Suprapubic skin (tissue), 4 donors: ENCODE measurements around the gene SPINK5. TPM values are rescaled to one million over a fixed set of nuclear protein-coding genes. Genes with fewer than 3 reads are reported as not detected.

Experiments used
- DNase-seq, 2 donors: peaks; one replicate each; pipeline ENCODE4 v3.0.0-alpha.2; 2019; ENCODE audit warnings: low spot score in 2 of 2
- H3K27ac ChIP-seq: fragments of 200-600 bp; sonication (generic); one replicate; pipeline ENCODE4 v1.5.1; 2019
- H3K27me3 ChIP-seq: fragments of 200-600 bp; sonication (generic); one replicate; pipeline ENCODE4 v1.5.1; 2019
- H3K36me3 ChIP-seq: fragments of 200-600 bp; sonication (generic); one replicate; pipeline ENCODE4 v1.5.1; 2019
- H3K4me1 ChIP-seq: fragments of 200-600 bp; sonication (generic); one replicate; pipeline ENCODE4 v1.5.1; 2019
- H3K4me3 ChIP-seq: fragments of 200-600 bp; sonication (generic); one replicate; pipeline ENCODE4 v1.5.1; 2019; ENCODE audit warnings: mild to moderate bottlenecking
- H3K9me3 ChIP-seq: fragments of 200-600 bp; sonication (generic); one replicate; pipeline ENCODE4 v1.5.1; 2019
- EP300 ChIP-seq: sonication (generic); formaldehyde crosslinking; IDR thresholded peaks from one replicate; pipeline ENCODE4 v1.6.1; 2017; ENCODE audit warnings: antibody characterized with exemption
- POLR2A ChIP-seq, 2 donors: fragments of 450-650 bp; IDR thresholded peaks; one replicate each; pipeline ENCODE4 v1.6.1; 2017; ENCODE audit warnings: antibody characterized with exemption in 2 of 2, mild to moderate bottlenecking in 2 of 2, moderate library complexity in 2 of 2
- POLR2AphosphoS5 ChIP-seq, 3 donors: sonication (generic); formaldehyde crosslinking; IDR thresholded peaks; one replicate each; pipeline ENCODE4 v1.6.1; 2017; ENCODE audit warnings: antibody characterized with exemption in 3 of 3
- WGBS: methylation state at CpG from one replicate; pipeline ENCODE4 v1.1.5; 2018; 5-methylcytosine and 5-hydroxymethylcytosine counted together
- total RNA-seq, 4 donors: library from RNA; depleted of rRNA; stranded (reverse); fragments of >200 nt; gene quantifications; one replicate each; pipeline ENCODE4 v1.1.0, GENCODE V29; 2016
- TF ChIP-seq, protein P1 (sequence below), 2 donors: fragments of 200-600 bp in 1 of 2; fragments of 450-650 bp in 1 of 2; sonication (generic) in 1 of 2; IDR thresholded peaks; one replicate each; pipeline ENCODE4 v1.5.1; 2016 to 2019; ENCODE audit warnings: antibody characterized with exemption in 2 of 2, mild to moderate bottlenecking in 1 of 2, moderate library complexity in 1 of 2

Gene SPINK5
- total RNA-seq, 4 donors from 2014 or later = 172 to 373 (median 245) TPM

DNA sequence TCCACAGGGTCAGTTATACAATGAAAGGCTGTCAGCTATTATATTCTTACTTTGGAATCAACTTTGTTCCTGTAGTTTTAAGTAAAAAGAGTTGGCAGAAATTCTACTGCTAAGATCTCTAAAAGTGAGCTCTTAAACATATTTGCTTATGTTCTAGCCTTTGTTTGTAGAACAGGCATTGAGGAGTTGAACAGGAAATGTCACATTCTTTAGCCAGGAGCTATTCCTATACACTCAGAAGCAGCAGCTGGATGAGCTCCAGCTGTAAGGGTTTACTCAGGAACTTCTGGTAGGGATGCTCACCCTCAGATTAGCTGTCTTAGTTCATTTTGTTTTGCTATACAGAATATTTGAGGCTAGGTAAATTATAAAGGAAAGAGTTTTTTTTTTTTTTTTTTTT lies 82.1 kb downstream of the SPINK5 start:
- TF ChIP-seq POLR2AphosphoS5 (IDR thresholded peaks at IDR 0.05) (no peak), EP300 (no peak), POLR2A (IDR thresholded peaks at IDR 0.05) (no peak)
- TF ChIP-seq, protein P1, sequence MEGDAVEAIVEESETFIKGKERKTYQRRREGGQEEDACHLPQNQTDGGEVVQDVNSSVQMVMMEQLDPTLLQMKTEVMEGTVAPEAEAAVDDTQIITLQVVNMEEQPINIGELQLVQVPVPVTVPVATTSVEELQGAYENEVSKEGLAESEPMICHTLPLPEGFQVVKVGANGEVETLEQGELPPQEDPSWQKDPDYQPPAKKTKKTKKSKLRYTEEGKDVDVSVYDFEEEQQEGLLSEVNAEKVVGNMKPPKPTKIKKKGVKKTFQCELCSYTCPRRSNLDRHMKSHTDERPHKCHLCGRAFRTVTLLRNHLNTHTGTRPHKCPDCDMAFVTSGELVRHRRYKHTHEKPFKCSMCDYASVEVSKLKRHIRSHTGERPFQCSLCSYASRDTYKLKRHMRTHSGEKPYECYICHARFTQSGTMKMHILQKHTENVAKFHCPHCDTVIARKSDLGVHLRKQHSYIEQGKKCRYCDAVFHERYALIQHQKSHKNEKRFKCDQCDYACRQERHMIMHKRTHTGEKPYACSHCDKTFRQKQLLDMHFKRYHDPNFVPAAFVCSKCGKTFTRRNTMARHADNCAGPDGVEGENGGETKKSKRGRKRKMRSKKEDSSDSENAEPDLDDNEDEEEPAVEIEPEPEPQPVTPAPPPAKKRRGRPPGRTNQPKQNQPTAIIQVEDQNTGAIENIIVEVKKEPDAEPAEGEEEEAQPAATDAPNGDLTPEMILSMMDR (IDR thresholded peaks at IDR 0.05) = no peak
- Histone ChIP-seq H3K4me3 (no peak overlapping the region), H3K4me1 (no peaks in the 10 kb centered on the region), H3K27me3 (no peaks in the 10 kb centered on the region), H3K27ac (no peak overlapping the region), H3K36me3 (no peaks in the 10 kb centered on the region), H3K9me3 (no peaks in the 10 kb centered on the region)
- no peak for DNase-seq

DNA sequence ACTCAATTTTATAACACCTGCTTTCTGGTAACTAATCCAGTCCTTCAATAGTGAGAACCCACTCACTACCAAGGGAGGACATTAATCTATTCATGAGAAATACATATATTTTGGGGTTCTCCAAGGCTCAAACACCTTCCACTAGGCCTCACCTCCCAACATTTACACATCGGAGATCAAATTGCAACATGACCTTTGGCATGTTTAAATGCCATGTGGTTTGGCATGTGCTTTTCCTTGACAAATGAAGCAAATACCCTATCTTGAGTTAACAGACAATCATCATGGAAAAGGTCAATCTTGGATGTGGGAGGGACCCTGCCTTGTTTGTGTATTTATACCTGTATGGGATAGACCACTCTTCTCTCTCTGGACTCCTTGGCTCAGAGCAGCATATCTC lies 82.7 kb downstream of the SPINK5 start:
- TF ChIP-seq EP300 = no peak
- no peak for TF ChIP-seq POLR2AphosphoS5 (IDR thresholded peaks at IDR 0.05)
- TF ChIP-seq, protein P1 (IDR thresholded peaks at IDR 0.05) = no peak
- no peaks in the 10 kb centered on the region for H3K27me3 ChIP-seq
- H3K36me3 ChIP-seq = no peaks in the 10 kb centered on the region
- WGBS = 79% methylated on average over 1 of the region's 1 CpG
- no peak overlapping the region for H3K27ac ChIP-seq
- no peak overlapping the region for H3K4me3 ChIP-seq
- DNase-seq = no peak
- no peaks in the 10 kb centered on the region for H3K4me1 ChIP-seq
- H3K9me3 ChIP-seq = no peaks in the 10 kb centered on the region

DNA sequence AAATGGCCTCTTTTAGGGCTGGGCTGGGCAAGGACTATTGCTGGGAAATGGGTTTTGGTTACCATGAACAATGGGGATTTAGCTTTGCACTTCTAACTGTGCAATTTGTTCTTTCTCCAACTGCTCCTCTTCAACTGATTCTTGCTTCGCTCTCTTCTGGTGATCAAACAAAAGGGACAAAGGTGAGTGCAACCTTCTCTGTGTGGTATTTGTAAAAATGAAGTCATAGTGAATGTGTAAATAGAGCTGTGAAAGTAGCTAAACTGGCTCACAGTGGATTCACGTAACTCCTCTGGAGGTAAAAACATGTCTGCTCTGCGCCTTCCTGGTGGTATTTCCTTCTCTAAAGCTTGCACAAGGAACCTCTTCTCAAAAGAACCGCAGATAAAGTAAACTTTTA lies 83.6 kb downstream of the SPINK5 start:
- no peaks in the 10 kb centered on the region for H3K9me3 ChIP-seq
- H3K27me3 ChIP-seq = no peaks in the 10 kb centered on the region
- WGBS = 87% methylated on average over 4 of the region's 4 CpGs
- TF ChIP-seq POLR2AphosphoS5 (IDR thresholded peaks at IDR 0.05) (no peak), EP300 (no peak), POLR2A (IDR thresholded peaks at IDR 0.05) (no peak)
- TF ChIP-seq, protein P1 (IDR thresholded peaks at IDR 0.05) = no peak
- H3K36me3 ChIP-seq = no peaks in the 10 kb centered on the region
- H3K4me1 ChIP-seq = no peaks in the 10 kb centered on the region
- no peak for DNase-seq
- no peak overlapping the region for H3K27ac ChIP-seq
- no peak overlapping the region for H3K4me3 ChIP-seq

DNA sequence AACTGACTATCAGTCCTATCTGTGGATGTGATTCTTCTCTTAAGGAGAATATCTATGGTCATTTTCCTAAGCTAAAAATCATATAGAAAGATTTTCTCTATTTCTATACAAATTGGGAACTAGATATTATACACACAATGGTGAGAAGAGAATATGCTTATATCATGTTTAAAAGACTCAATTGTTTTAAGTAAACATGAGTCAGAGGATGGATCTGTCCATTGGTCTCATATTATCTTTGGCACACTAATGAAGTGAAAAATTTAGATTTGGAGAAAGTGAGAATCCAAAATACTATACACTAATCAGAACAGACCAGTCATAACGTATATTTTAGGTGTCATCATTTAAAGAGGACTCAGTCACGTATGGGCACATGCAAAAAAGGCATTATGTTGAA lies 88.1 kb downstream of the SPINK5 start:
- no peak for DNase-seq
- H3K27ac ChIP-seq = no peak overlapping the region

DNA sequence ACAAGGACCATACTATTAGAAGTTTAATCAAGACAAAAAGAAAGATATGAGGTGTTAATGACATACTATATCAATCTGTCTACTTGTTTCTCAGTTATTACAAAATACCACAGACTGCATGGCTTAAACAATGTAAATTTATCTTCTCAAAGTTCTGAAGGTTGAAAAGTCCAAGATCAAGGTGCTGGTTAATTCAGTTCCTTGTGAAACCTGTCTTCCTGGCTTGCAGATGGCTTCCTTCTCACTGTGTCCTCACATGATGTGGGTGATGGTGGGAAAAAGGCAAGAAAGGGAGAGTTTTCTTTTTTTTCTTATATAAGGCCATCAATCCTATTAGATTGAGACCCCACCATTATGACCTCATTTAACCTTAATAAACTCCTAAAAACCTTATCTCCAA lies 89.0 kb downstream of the SPINK5 start:
- no peak overlapping the region for H3K4me3 ChIP-seq
- H3K9me3 ChIP-seq = no peaks in the 10 kb centered on the region
- no peaks in the 10 kb centered on the region for H3K4me1 ChIP-seq
- no peaks in the 10 kb centered on the region for H3K36me3 ChIP-seq
- no peak overlapping the region for H3K27ac ChIP-seq
- no peak for DNase-seq
- H3K27me3 ChIP-seq = no peaks in the 10 kb centered on the region
- TF ChIP-seq POLR2A (IDR thresholded peaks at IDR 0.05) (no peak), POLR2AphosphoS5 (IDR thresholded peaks at IDR 0.05) (no peak), EP300 (no peak)
- TF ChIP-seq, protein P1 (IDR thresholded peaks at IDR 0.05) = no peak

More for the DNA sequence above, 88.1 kb downstream of the SPINK5 start:
- 68% methylated on average over 2 of the region's 2 CpGs for WGBS
- Histone ChIP-seq H3K4me1 (no peaks in the 10 kb centered on the region), H3K9me3 (no peaks in the 10 kb centered on the region), H3K4me3 (no peak overlapping the region), H3K27me3 (no peaks in the 10 kb centered on the region), H3K36me3 (no peaks in the 10 kb centered on the region)
- TF ChIP-seq, protein P1 (IDR thresholded peaks at IDR 0.05) = no peak
- TF ChIP-seq POLR2A (IDR thresholded peaks at IDR 0.05) = no peak
- no peak for TF ChIP-seq EP300
- no peak for TF ChIP-seq POLR2AphosphoS5 (IDR thresholded peaks at IDR 0.05)
